ENCODE measurements around the gene CCR9.

Gene CCR9

GRCh38 chr3:45940004-45940780 is 53.8 kb downstream of the CCR9 start:
- DNase-seq: no peak

- no peak for DNase-seq
These were observed 54.5 kb downstream of the CCR9 start for GRCh38 chr3:45940781-45941365.

- no peak for DNase-seq
These were observed 55.9 kb downstream of the CCR9 start for GRCh38 chr3:45942051-45942825.

- DNase-seq: no peak
These were observed 57.0 kb downstream of the CCR9 start, which contains the start of gene CXCR6 for GRCh38 chr3:45943207-45943846. CXCR6 (plus strand) TSS chr3:45943464; CDS start chr3:45946482, 3,018 bp downstream.

- no peak for DNase-seq
These were observed 58.7 kb downstream of the CCR9 start for GRCh38 chr3:45944830-45945620.

GRCh38 chr3:45946307-45946706 is 60.0 kb downstream of the CCR9 start:
- no peak for DNase-seq

- no peak for DNase-seq
These were observed 60.5 kb downstream of the CCR9 start for GRCh38 chr3:45946875-45947274.

- no peak for DNase-seq
These were observed 61.0 kb downstream of the CCR9 start for GRCh38 chr3:45947361-45947760.

GRCh38 chr3:45948311-45948781 is 62.0 kb downstream of the CCR9 start:
- no peak for DNase-seq

GRCh38 chr3:45948881-45949280 is 62.5 kb downstream of the CCR9 start:
- no peak for DNase-seq

GRCh38 chr3:45949432-45949831 is 63.1 kb downstream of the CCR9 start:
- DNase-seq: no peak

GRCh38 chr3:45950131-45950530 is 63.8 kb downstream of the CCR9 start:
- DNase-seq: no peak

- no peak for DNase-seq
These were observed 64.6 kb downstream of the CCR9 start for GRCh38 chr3:45950686-45951600.

- DNase-seq: no peak
These were observed 65.6 kb downstream of the CCR9 start for GRCh38 chr3:45951946-45952345.

GRCh38 chr3:45952456-45952855 is 66.1 kb downstream of the CCR9 start:
- DNase-seq: no peak

Measured in NCI-H446 treated with DMSO at 0.1 percent for 48 hours (cell line).